ENCODE results near the gene TNS3. TPM values are rescaled to one million over a fixed set of nuclear protein-coding genes. Genes with fewer than 3 reads are reported as not detected.

TNS3 gene
- total and polyA plus RNA-seq, 9 of the 15 experiments (the other 6 are each of a cell fraction or from before 2014, with no cell fraction given), result 0.20 TPM; not detected in 8

DNA sequence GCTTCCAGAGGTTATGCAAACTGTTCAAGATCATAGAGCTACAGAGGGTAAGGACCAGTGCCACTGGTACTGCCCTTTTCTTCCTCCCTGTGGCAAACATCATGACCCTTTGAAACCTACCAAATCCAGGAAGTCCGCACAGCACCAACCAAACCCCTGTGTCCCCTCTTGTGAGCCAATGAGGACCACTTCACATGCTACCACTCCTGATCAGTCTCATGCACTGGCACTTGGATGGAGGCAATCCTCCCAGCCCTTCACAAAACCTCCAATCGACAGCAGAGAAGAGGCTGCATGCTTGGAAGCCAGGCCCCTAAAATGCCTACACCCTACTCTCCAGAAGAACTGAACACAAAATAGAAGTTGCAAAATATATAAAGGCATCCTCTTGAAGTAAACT is 248.0 kb downstream of the TNS3 start:
- H4K20me1 ChIP-seq (replicated peaks; ENCODE audit: control insufficient read depth, insufficient read depth, low read length), result no peaks in the 10 kb centered on the region; the same call in 1 of the 2 replicates
- intact Hi-C loops (cut with micrococcal nuclease) (no loop called here), in situ Hi-C loops (cut with MboI) (no loop called here)
- H3K9ac ChIP-seq (ENCODE audit: insufficient read depth in 1 of 2, low read depth in 2 of 2, low read length in 2 of 2), result no peak overlapping the region
- H3K36me3 ChIP-seq (ENCODE audit: control insufficient read depth, insufficient read depth, low read length), result no peaks in the 10 kb centered on the region
- DNase-seq (ENCODE audit: extremely low read depth in 1 of 4, low spot score in 3 of 4) (no peak), ATAC-seq (no peak), FAIRE-seq (no peak)
- no peaks in the 10 kb centered on the region for H3K79me2 ChIP-seq (ENCODE audit: control insufficient read depth, insufficient read depth, low read length)
- no peak overlapping the region for H3K4me2 ChIP-seq (ENCODE audit: insufficient read depth, low read length)
- no peak overlapping the region for H3K27ac ChIP-seq (ENCODE audit: extremely low read depth, low read depth, low read length)
- no TSS peak for BruUV-seq (replicated peaks)
- H3K4me3 ChIP-seq, result no peak overlapping the region
- POLR2A ChIA-PET, result no interaction called here
- H2AFZ ChIP-seq (ENCODE audit: low read depth, low read length), result no peak overlapping the region
- 0% methylated on average over 2 of the region's 2 CpGs for WGBS (ENCODE audit: insufficient coverage, low coverage, missing lambda C conversion rate)
- peaks cover 13 to 38% of the 10 kb centered on the region in 2 experiments; a peak in 4 of 5 replicates for H3K27me3 ChIP-seq (ENCODE audit: control insufficient read depth in 2 of 2, insufficient read depth in 2 of 2, low read length in 2 of 2)
- H3K9me1 ChIP-seq (ENCODE audit: control insufficient read depth, insufficient read depth, low read length), result no peaks in the 10 kb centered on the region
- no peaks in the 10 kb centered on the region for H3K4me1 ChIP-seq (replicated peaks in 1 of 2; ENCODE audit: control insufficient read depth in 2 of 2, insufficient read depth in 2 of 2, low read length in 2 of 2)
- CTCF ChIA-PET (ENCODE audit: low intra/inter-chr PET ratio), result no interaction called here
- H3K9me3 ChIP-seq (replicated peaks; ENCODE audit: control insufficient read depth, insufficient read depth, low read depth, low read length), result no peaks in the 10 kb centered on the region
- TF ChIP-seq ZNF212 (CRISPR knock-in tag; IDR thresholded peaks at IDR 0.05) (no peak), GTF2E2 (tag; IDR thresholded peaks at IDR 0.05) (no peak), JUN (IDR thresholded peaks at IDR 0.05; ENCODE audit: borderline replicate concordance, low read depth, low read length) (no peak), JUN (CRISPR knock-in tag; IDR thresholded peaks at IDR 0.05; ENCODE audit: borderline replicate concordance) (no peak), FOXP1 (CRISPR knock-in tag; IDR thresholded peaks at IDR 0.05) (no peak), KLF1 (tag; IDR thresholded peaks at IDR 0.05) (no peak), HDAC2 (IDR thresholded peaks at IDR 0.05) (no peak)
- TF ChIP-seq, protein P1, sequence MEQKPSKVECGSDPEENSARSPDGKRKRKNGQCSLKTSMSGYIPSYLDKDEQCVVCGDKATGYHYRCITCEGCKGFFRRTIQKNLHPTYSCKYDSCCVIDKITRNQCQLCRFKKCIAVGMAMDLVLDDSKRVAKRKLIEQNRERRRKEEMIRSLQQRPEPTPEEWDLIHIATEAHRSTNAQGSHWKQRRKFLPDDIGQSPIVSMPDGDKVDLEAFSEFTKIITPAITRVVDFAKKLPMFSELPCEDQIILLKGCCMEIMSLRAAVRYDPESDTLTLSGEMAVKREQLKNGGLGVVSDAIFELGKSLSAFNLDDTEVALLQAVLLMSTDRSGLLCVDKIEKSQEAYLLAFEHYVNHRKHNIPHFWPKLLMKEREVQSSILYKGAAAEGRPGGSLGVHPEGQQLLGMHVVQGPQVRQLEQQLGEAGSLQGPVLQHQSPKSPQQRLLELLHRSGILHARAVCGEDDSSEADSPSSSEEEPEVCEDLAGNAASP (IDR thresholded peaks at IDR 0.05), result no peak
- TF ChIP-seq, protein P2, sequence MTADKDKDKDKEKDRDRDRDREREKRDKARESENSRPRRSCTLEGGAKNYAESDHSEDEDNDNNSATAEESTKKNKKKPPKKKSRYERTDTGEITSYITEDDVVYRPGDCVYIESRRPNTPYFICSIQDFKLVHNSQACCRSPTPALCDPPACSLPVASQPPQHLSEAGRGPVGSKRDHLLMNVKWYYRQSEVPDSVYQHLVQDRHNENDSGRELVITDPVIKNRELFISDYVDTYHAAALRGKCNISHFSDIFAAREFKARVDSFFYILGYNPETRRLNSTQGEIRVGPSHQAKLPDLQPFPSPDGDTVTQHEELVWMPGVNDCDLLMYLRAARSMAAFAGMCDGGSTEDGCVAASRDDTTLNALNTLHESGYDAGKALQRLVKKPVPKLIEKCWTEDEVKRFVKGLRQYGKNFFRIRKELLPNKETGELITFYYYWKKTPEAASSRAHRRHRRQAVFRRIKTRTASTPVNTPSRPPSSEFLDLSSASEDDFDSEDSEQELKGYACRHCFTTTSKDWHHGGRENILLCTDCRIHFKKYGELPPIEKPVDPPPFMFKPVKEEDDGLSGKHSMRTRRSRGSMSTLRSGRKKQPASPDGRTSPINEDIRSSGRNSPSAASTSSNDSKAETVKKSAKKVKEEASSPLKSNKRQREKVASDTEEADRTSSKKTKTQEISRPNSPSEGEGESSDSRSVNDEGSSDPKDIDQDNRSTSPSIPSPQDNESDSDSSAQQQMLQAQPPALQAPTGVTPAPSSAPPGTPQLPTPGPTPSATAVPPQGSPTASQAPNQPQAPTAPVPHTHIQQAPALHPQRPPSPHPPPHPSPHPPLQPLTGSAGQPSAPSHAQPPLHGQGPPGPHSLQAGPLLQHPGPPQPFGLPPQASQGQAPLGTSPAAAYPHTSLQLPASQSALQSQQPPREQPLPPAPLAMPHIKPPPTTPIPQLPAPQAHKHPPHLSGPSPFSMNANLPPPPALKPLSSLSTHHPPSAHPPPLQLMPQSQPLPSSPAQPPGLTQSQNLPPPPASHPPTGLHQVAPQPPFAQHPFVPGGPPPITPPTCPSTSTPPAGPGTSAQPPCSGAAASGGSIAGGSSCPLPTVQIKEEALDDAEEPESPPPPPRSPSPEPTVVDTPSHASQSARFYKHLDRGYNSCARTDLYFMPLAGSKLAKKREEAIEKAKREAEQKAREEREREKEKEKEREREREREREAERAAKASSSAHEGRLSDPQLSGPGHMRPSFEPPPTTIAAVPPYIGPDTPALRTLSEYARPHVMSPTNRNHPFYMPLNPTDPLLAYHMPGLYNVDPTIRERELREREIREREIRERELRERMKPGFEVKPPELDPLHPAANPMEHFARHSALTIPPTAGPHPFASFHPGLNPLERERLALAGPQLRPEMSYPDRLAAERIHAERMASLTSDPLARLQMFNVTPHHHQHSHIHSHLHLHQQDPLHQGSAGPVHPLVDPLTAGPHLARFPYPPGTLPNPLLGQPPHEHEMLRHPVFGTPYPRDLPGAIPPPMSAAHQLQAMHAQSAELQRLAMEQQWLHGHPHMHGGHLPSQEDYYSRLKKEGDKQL (CRISPR knock-in tag; IDR thresholded peaks at IDR 0.05; ENCODE audit: borderline replicate concordance), result no peak
